Common myeloid progenitor, CD34-positive (primary cell): ENCODE data around the gene PC.

Experiments used
- CTCF ChIA-PET: fragments of 350-600 bp; sonication (Branson Sonifier 250); formaldehyde crosslinking; loops from one replicate; lab custom pipeline; 2021; ENCODE audit warnings: antibody characterized with exemption; lab: Charles Lee
- POLR2A ChIA-PET: fragments of 350-600 bp; sonication (Branson Sonifier 250); formaldehyde crosslinking; loops from one replicate; lab custom pipeline; 2021; ENCODE audit warnings: antibody characterized with exemption; lab: Charles Lee
- DNase-seq, 3 donors: peaks; one replicate each; pipeline versions ENCODE4 v3.0.0 to v3.0.0-alpha.2; 2013
- H3K27ac ChIP-seq, 2 experiments: 1 replicate in 1 of 2; 2 replicates in 1 of 2; pipeline ENCODE4 v1.7.0; 2013; ENCODE audit warnings: inconsistent platforms in 2 of 2, low read length in 2 of 2, mild to moderate bottlenecking in 2 of 2, low read depth in 1 of 2, moderate library complexity in 1 of 2; ENCODE audit not compliant: severe bottlenecking in 2 of 2, insufficient read depth in 1 of 2, poor library complexity in 1 of 2
- H3K27me3 ChIP-seq, 5 experiments: replicated peaks in 2 of 5; 1 replicate in 3 of 5; 2 replicates in 2 of 5; pipeline versions ENCODE4 v1.6.1 to v1.7.0; 2013; ENCODE audit warnings: low read length in 4 of 5, mild to moderate bottlenecking in 2 of 5, moderate library complexity in 2 of 5, inconsistent platforms in 1 of 5; ENCODE audit not compliant: insufficient read depth in 5 of 5, control insufficient read depth in 4 of 5
- H3K36me3 ChIP-seq, 4 experiments: 1 replicate in 2 of 4; 2 replicates in 2 of 4; pipeline versions ENCODE4 v1.6.1 to v1.7.0; 2013; ENCODE audit warnings: low read length in 3 of 4, control low read depth in 1 of 4, mild to moderate bottlenecking in 1 of 4; ENCODE audit not compliant: control insufficient read depth in 4 of 4, insufficient read depth in 4 of 4
- H3K4me1 ChIP-seq, 4 experiments: 1 replicate in 3 of 4; 2 replicates in 1 of 4; pipeline versions ENCODE4 v1.6.1 to v1.7.1; 2013; ENCODE audit warnings: low read length in 3 of 4, mild to moderate bottlenecking in 3 of 4, control low read depth in 1 of 4, inconsistent platforms in 1 of 4, moderate library complexity in 1 of 4; ENCODE audit not compliant: control insufficient read depth in 4 of 4, insufficient read depth in 4 of 4; ENCODE audit errors: control extremely low read depth in 1 of 4
- H3K4me3 ChIP-seq, 7 experiments: 1 replicate in 4 of 7; 2 replicates in 3 of 7; pipeline versions ENCODE4 v1.5.1 to v1.7.0; 2013; ENCODE audit warnings: mild to moderate bottlenecking in 7 of 7, low read length in 6 of 7, moderate library complexity in 6 of 7, inconsistent platforms in 2 of 7, low read depth in 2 of 7, control low read depth in 1 of 7; ENCODE audit not compliant: insufficient read depth in 4 of 7, control insufficient read depth in 1 of 7; ENCODE audit errors: extremely low read depth in 1 of 7
- H3K9me3 ChIP-seq, 5 experiments: 1 replicate in 4 of 5; 2 replicates in 1 of 5; pipeline versions ENCODE4 v1.6.1 to v1.7.1; 2013; ENCODE audit warnings: low read length in 4 of 5, mild to moderate bottlenecking in 2 of 5, inconsistent platforms in 1 of 5, low read depth in 1 of 5, moderate library complexity in 1 of 5; ENCODE audit not compliant: control insufficient read depth in 4 of 5, insufficient read depth in 2 of 5; ENCODE audit errors: control extremely low read depth in 1 of 5
- WGBS: methylation state at CpG from one replicate; pipeline ENCODE4 v1.1.5; 2013; ENCODE audit not compliant: insufficient coverage; 5-methylcytosine and 5-hydroxymethylcytosine counted together

PC gene

DNA sequence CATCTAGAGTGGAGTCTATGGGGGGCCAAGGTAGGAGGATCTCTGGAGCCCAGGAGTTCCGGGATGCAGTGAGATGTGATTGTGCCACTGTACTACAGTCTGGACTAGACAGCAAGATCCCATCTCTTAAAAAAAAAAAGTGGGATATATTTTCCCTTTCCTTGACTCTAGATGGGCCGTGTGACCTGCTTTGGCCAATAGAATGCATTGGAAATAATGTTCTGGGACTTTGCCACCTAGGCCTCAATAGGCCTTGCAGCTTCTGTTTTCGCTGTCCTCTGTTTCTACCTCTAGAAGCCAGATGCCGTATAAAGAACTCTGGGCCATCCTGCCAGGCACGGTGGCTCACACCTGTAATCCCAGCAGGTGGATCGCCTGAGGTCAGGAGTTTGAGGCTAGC, 20.5 kb upstream of the PC start:
- H3K4me3 ChIP-seq, result no peak overlapping the region
- ChIA-PET POLR2A (no interaction called here), CTCF (interaction anchor here (1.1 kb wide), 1 partner anchor 11 kb away, joined by 3 read pairs; no protein-coding TSS in a partner anchor)
- H3K36me3 ChIP-seq, result no peaks in the 10 kb centered on the region
- H3K27ac ChIP-seq, result no peak overlapping the region
- H3K4me1 ChIP-seq, result peaks cover 0 to 10% (median 7%) of the 10 kb centered on the region in 4 experiments
- 96% methylated on average over 4 of the region's 6 CpGs for WGBS
- DNase-seq, result no peak
- peaks cover 0 to 11% (median 4%) of the 10 kb centered on the region in 5 experiments for H3K27me3 ChIP-seq
- peaks cover 0 to 17% (median 9%) of the 10 kb centered on the region in 5 experiments for H3K9me3 ChIP-seq

GRCh38 chr11:66978229-66978628, 20.0 kb upstream of the PC start:
- Histone ChIP-seq H3K4me1 (peaks cover 0 to 7% (median 5%) of the 10 kb centered on the region in 4 experiments), H3K27me3 (peaks cover 0 to 9% (median 4%) of the 10 kb centered on the region in 5 experiments), H3K27ac (no peak overlapping the region), H3K9me3 (peaks cover 0 to 17% (median 9%) of the 10 kb centered on the region in 5 experiments), H3K36me3 (no peaks in the 10 kb centered on the region), H3K4me3 (no peak overlapping the region)
- DNase-seq, result no peak
- WGBS, result 100% methylated on average over 2 of the region's 2 CpGs
- CTCF ChIA-PET, result no interaction called here
- POLR2A ChIA-PET, result no interaction called here

GRCh38 chr11:66976925-66977324, 18.7 kb upstream of the PC start:
- ChIA-PET CTCF (interaction anchor here (0.6 to 1.7 kb wide), 9 partner anchors 11 to 83 kb away, joined by 3 to 6 read pairs (median 3); no protein-coding TSS in a partner anchor), POLR2A (no interaction called here)
- Histone ChIP-seq H3K9me3 (peaks cover 0 to 17% (median 9%) of the 10 kb centered on the region in 5 experiments), H3K4me3 (no peak overlapping the region), H3K27ac (no peak overlapping the region), H3K4me1 (peaks cover 0 to 3% (median 2%) of the 10 kb centered on the region in 4 experiments), H3K36me3 (no peaks in the 10 kb centered on the region), H3K27me3 (peaks cover 0 to 9% (median 4%) of the 10 kb centered on the region in 5 experiments)
- whole genome bisulfite sequencing, result no CpG with 5 or more reads among the region's 6 CpGs
- no peak for DNase-seq

GRCh38 chr11:66976028-66976467, 17.9 kb upstream of the PC start:
- no peak overlapping the region for H3K27ac ChIP-seq
- no peaks in the 10 kb centered on the region for H3K36me3 ChIP-seq
- DNase-seq, result peak; percentile 28 to 52 (median 37)
- peaks cover 0 to 1% (median 0%) of the 10 kb centered on the region in 4 experiments for H3K4me1 ChIP-seq
- 24% methylated on average over 6 of the region's 9 CpGs for WGBS
- peaks cover 0 to 7% (median 3%) of the 10 kb centered on the region in 5 experiments for H3K27me3 ChIP-seq
- POLR2A ChIA-PET, result no interaction called here
- H3K9me3 ChIP-seq, result peaks cover 0 to 17% (median 9%) of the 10 kb centered on the region in 5 experiments
- no peak overlapping the region for H3K4me3 ChIP-seq
- CTCF ChIA-PET, result interaction anchor here (0.7 to 1.7 kb wide), 18 partner anchors 10 to 302 kb away, joined by 3 to 6 read pairs (median 3); no protein-coding TSS in a partner anchor

- POLR2A ChIA-PET, result no interaction called here
- peaks cover 0 to 8% (median 3%) of the 10 kb centered on the region in 5 experiments for H3K27me3 ChIP-seq
- DNase-seq, result no peak
- WGBS, result 74% methylated on average over 11 of the region's 11 CpGs
- CTCF ChIA-PET, result interaction anchor here (0.8 to 1.7 kb wide), 15 partner anchors 9 to 302 kb away, joined by 3 to 6 read pairs (median 3); no protein-coding TSS in a partner anchor
- peaks cover 0 to 17% (median 11%) of the 10 kb centered on the region in 5 experiments for H3K9me3 ChIP-seq
- peaks cover 0 to 5% (median 0%) of the 10 kb centered on the region in 4 experiments for H3K4me1 ChIP-seq
- no peak overlapping the region for H3K27ac ChIP-seq
- H3K36me3 ChIP-seq, result no peaks in the 10 kb centered on the region
- H3K4me3 ChIP-seq, result no peak overlapping the region
Measured at GRCh38 chr11:66975405-66976027, 17.3 kb upstream of the PC start.

- WGBS, result 90% methylated on average over 9 of the region's 10 CpGs
- H3K27ac ChIP-seq, result no peak within 1 kb of the TSS
- no peaks in the 10 kb centered on the region for H3K36me3 ChIP-seq
- ChIA-PET POLR2A (no interaction called here), CTCF (interaction anchor here (1.3 to 1.4 kb wide), 2 partner anchors 34 to 75 kb away, joined by 3 to 5 read pairs; no protein-coding TSS in a partner anchor)
- DNase-seq, result no peak
- peaks cover 0 to 8% (median 3%) of the 10 kb centered on the region in 5 experiments for H3K27me3 ChIP-seq
- peaks cover 0 to 5% (median 0%) of the 10 kb centered on the region in 4 experiments for H3K4me1 ChIP-seq
- H3K4me3 ChIP-seq, result no peak within 1 kb of the TSS
- peaks cover 0 to 17% (median 12%) of the 10 kb centered on the region in 5 experiments for H3K9me3 ChIP-seq
Measured at GRCh38 chr11:66974724-66975404, 16.7 kb upstream of the PC start, which contains the start of gene C11orf86. C11orf86 (plus strand) TSS chr11:66975304; CDS start chr11:66975363, 59 bp downstream.
